NCI-H2196 (cell line): ENCODE results near the gene CCDC142.
"Not testable (repeated sequence)": the region's sequence is repeated elsewhere in the genome, so short reads cannot be mapped to it uniquely, and the experiment has no call there.

Source experiments
- DNase-seq: peaks from one replicate; lab custom pipeline; 2025; ENCODE audit not compliant: unreplicated experiment; lab: John Stamatoyannopoulos, UW

The CCDC142 gene

DNA sequence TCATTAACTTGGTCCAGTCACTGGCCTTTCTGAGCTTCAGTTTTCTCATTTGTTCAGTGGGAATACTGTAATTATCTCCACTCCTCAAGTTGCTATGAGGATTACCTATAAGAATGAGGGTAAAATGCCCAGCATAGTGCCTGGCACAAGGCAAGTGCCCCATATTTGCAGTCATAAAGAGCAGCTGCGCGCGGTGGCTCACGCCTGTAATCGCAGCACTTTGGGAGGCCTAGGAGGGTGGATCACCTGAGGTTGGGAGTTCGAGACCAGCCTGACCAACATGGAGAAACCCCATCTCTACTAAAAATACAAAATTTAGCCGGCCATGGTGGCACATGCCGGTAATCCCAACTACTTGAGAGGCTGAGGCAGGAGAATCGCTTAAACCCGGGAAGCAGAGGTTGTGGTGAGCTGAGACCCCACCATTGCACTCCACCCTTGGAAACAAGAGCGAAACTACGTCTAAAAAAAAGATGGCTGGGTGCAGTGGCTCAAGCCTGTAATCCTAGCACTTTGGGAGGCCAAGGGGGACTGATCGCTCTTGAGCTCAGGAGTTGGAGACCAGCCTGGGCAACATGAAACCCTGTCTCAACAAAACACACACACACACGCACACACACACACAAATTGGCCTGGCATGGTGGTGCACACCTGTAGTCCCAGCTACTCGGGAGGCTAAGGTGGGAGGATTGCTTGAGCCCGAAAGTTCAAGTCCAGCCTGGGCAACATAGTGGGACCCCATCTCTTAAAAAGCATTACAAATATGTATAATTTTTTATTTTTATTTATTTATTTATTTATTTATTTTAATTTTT is 40.1 kb downstream of the CCDC142 start:
- not testable (repeated sequence) for DNase-seq

- DNase-seq: peak; percentile 55
Observed at GRCh38 chr2:74441690-74442482, 40.9 kb downstream of the CCDC142 start, which contains the start of gene RTKN. Gene RTKN, minus strand, starts transcription at chr2:74441937. Its CDS starts 121 bp downstream, at chr2:74441816.

DNA sequence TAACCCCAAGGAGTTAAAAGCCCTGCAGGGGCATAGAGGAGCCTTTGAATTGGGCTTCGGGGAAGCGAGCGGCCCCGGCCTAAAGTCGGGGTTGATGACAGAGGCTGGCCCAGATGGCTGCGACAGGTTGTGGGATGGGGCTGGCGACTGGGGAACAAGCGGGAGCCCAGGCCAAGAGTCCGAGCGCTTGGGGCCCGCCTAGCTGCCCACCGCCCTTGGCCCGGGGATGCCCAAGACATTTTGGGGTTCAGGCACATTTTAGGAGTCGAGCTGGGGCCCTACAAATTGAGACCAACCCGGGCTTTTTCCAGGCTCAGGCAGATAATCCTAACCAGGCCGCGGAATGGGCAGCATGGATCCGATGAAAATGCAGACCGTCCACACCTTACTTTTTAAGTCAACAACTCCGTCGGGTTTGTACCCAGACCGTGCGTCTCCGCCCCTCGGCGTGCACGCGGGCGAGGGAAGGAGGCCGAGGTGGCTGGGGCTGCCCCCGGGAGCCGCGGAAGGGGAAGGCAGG is 41.6 kb downstream of the CCDC142 start:
- no peak for DNase-seq

GRCh38 chr2:74440378-74441169 is 42.2 kb downstream of the CCDC142 start:
- peak; percentile 70 for DNase-seq

DNA sequence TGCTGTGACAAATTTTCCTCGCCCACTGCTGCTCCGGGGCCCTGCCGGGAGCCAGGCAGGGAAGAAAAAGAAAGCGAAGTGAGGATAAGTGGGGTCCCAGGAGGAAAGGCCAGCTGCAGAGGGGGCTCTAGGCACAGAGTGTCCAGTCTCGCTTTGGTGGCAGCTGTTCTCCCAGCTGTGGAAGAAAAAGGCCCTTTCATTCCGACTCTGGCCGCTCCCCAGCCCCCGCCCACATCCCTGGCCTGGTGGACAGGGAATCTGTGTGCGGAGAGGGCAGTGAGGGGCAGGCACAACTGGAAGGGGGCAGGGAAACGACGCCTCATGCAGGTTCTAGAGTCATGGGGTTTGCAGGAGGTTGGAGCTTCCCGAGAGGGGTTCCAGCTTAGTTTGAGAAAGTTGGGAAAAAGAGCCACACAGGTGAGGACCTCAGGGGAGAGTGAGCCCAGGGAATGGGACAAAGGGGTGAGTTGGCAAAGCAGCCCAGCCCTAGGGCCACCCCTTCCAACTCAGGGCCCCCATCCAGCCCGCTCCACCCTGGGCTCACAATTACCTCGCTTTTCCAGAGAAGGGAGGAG is 42.9 kb downstream of the CCDC142 start:
- DNase-seq: no peak

DNA sequence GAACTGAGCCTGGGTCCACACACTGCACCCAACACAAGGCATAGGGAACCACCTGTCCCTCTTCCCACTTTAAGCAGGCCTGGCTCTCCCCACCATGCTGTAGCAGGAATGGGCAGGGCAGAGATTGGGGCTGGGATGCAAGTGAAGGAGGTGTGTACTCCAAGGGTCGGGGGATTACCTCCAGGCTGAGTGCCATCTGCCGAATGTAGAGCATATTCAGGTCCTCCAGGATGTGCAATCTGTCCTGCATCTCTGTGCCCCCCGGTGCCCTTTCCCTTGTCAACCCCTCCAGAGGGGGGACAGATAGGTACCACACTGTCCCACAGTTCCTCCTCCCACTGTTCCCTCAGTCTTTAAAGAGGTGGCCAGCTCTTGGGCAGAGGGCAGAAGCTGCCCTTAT is 43.4 kb downstream of the CCDC142 start:
- no peak for DNase-seq

GRCh38 chr2:74438248-74438647 is 44.5 kb downstream of the CCDC142 start:
- DNase-seq: no peak

GRCh38 chr2:74436848-74437695 is 45.7 kb downstream of the CCDC142 start:
- no peak for DNase-seq

GRCh38 chr2:74436111-74436805 is 46.5 kb downstream of the CCDC142 start:
- DNase-seq: no peak

DNA sequence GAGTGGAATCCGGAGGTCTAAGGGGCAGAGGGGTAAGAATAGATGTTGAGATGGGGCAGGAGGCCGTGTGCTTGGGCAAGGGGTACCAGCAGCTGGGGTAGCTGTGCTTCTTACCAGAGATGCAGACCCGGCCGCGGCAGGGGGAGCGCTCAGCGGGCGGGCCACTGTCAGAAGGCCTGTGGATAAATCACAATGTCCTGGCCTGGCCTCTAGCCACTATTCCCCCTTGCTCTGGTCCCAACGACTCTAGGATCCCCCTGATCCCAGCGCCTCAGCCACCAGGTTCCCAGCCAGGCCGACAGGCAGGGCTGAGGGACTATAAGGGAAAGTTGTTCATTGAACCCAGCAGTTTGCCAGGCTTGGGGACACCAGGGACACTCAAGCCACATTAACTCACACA is 52.3 kb downstream of the CCDC142 start:
- no peak for DNase-seq

DNA sequence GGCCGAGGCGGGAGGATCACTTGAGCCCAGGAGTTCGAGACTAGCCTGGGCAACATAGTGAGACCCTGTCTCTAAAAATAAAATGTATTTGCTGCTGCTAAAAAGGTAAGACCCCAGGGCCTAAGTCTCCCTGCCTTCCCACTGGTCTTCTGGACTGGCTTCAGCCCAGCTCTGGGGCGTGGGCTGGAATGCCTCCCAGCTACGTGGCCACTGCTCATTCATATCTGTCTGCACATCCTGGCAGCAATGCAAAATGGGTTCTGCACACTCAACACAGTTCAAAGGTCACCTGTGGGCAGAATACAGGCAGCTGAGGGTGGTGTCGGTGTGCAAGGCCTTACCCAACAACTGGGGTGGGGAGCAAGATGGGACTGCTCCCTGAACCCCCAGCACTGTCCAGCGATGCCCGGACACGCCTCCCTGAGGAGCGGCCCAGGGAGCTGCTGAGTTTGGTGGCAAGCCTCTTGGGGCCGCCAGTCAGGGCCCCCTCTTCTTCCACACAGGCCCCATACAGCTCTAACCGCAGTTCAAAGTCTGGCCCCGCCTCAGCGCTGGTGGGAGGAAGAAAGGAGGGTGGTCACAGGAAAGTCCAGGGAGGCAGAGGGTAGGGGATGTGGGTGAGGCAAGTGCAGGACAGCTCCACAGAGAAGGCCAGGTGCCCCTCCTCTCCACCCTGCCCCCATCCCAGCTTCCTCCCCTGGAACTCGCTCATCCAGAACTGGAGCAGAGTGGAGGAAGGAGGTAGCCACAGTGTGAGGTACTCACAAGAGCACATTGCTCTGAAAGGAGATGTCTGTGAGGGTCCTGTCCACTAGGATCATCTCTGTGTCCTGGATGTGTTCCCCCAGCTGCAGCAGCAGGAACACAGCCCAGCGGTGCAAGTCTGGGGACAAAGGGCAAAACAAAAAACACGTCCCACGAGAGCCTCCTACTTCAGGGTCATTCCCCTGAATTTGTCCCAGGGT is 53.0 kb downstream of the CCDC142 start:
- DNase-seq: no peak

DNA sequence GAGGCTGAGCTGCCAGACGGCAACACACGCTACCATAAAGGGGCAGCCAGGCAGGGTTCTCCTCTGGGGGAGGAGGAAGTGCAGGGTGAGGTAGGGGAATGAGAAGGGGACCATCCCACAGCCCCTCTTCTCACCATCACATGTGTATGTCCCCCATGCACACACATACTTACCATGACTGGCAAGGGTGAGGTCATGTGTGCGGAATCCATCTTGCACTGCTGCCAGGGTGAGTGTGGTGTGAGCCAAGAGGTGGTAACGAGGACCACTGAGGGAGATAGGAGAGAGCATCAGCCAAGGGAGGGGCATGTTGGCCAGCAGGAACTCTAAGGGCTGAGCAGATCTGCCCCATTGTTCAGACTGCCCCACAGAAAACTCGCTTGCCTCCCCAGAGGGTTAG is 54.1 kb downstream of the CCDC142 start:
- DNase-seq: no peak

DNA sequence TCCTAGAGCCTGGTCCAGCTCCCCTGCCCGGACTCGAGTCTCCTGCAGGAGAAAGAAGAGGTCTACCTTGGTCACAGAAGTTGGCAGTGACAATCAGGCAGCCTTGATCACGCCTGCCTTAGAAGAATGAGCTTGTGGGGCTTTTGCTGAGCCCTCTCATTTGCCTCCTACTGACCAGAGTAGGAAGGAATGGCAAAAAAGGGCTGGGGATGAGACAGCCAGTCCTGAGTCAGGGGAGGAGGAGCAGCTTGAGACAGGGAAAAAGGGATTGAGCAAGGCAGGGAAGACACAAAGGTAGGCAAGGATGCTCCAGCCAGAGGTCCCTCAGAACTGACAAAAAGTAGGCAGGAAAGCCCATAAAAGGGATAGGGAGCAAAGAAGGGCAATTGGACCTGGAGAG is 55.2 kb downstream of the CCDC142 start:
- no peak for DNase-seq

- DNase-seq: no peak
Observed at GRCh38 chr2:74426181-74426758, 56.5 kb downstream of the CCDC142 start.

DNA sequence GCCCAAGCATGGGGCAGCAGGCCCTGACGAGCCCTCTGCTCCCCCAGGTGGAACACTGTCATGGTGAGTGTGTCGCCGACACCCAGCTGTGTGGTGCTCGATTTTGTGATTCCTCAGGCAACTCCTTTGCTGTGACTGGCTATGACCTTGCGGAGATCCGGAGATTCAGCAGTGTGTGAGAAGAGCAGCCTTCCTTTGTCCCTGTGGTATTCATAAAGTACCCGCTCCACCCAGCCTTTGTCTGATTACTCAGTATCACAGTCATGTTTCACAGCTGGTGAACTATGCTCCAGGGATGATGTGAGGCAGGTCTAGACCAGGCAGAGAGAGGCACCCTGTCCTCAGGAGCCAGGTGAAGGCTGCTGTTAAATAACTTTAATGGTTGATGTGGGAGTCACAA is 57.3 kb downstream of the CCDC142 start:
- DNase-seq: no peak

GRCh38 chr2:74424995-74425406 is 57.8 kb downstream of the CCDC142 start:
- DNase-seq: no peak

GRCh38 chr2:74424139-74424992 is 58.4 kb downstream of the CCDC142 start:
- DNase-seq: no peak
